ENCODE measurements around the gene PTPRT.

- no peak for TF ChIP-seq CTCF (conservative IDR thresholded peaks at IDR 0.05 in 1 of 2, IDR thresholded peaks at IDR 0.05 in 1 of 2; ENCODE audit: low read depth in 1 of 2, low read length in 2 of 2)
- no peak for TF ChIP-seq EZH2 (IDR thresholded peaks at IDR 0.05; ENCODE audit: low read length, missing control alignments)
Measured at GRCh38 chr20:43196243-43196642, 6.5 kb upstream of the PTPRT start.
